Upper lobe of right lung (tissue), 1 donor: ENCODE results near the gene TNFRSF11A. TPM values are rescaled to one million over a fixed set of nuclear protein-coding genes. Genes with fewer than 3 reads are reported as not detected.

Experiments
- ATAC-seq: fragments of 200-7000 bp; cut with Tn5 transposase; one replicate; pipeline ENCODE4 v1.9.1; 2020; ENCODE audit warnings: mild to moderate bottlenecking, moderate library complexity
- DNase-seq: peaks from one replicate; pipeline ENCODE4 v3.0.0-alpha.2; 2020
- H3K27ac ChIP-seq: fragments of 200-600 bp; one replicate; pipeline ENCODE4 v1.8.0; 2022
- H3K27me3 ChIP-seq: fragments of 200-600 bp; one replicate; pipeline ENCODE4 v1.8.0; 2022; ENCODE audit warnings: mild to moderate bottlenecking
- H3K36me3 ChIP-seq: fragments of 200-600 bp; one replicate; pipeline ENCODE4 v1.8.0; 2022
- H3K4me1 ChIP-seq: fragments of 200-600 bp; one replicate; pipeline ENCODE4 v1.8.0; 2022
- H3K4me3 ChIP-seq: fragments of 200-600 bp; one replicate; pipeline ENCODE4 v1.8.0; 2022; ENCODE audit warnings: mild to moderate bottlenecking
- H3K9me3 ChIP-seq: fragments of 200-600 bp; one replicate; pipeline ENCODE4 v1.8.0; 2022
- CTCF ChIP-seq: fragments of 200-600 bp; IDR thresholded peaks from one replicate; pipeline ENCODE4 v1.8.0; 2022; ENCODE audit warnings: antibody characterized with exemption
- intact Hi-C: fragments of 100-400 bp; cut with DNase I; formaldehyde crosslinking; loops from one replicate; pipeline ENCODE4 v1.11.0; 2022
- total RNA-seq: library from RNA; stranded (reverse); fragmentation: NEBNext Ultra II Directional; extraction: Animal tissue kit (Norgen Biotek cat#: 25700); gene quantifications from one replicate; pipeline ENCODE4 v1.2.1, GENCODE V29; 2021
- donor health status: DM: no; HTN: yes; CAD: no; lungs with severe emphysema.

TNFRSF11A gene
- total RNA-seq, 1 donor from 2014 or later = 2.5 TPM

DNA sequence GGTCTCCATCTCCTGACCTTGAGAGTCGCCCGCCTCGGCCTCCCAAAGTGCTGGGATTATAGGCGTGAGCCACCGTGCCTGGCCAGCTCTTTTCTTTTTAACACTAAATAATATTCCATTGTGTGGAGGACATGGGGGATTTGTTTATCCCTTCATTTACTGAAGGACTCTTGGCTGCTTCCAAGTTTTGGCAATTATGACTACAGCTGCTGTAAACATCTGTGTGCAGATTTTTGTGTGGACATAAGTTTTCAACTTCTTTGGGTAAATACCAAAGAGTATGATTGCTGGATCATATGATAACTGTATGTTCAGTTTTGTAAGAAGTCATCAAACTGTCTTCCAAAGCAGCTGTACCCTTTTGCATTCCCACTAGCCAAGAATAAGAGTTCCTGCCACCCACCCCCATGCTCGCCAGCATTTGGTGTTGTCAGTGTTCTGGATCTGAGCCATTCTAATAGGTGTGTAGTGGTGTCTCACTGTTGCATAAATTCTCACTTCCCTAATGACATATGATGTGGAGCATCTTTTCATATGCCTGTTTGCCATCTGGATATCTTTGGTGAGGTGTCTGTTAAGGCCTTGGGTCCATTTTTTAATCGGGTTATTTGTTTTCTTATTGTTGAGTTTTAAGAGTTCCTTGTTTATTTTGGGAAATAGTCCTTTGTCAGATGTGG, 52.2 kb downstream of the TNFRSF11A start:
- Histone ChIP-seq H3K9me3 (no peaks in the 10 kb centered on the region), H3K36me3 (no peaks in the 10 kb centered on the region), H3K27me3 (no peaks in the 10 kb centered on the region), H3K4me1 (no peaks in the 10 kb centered on the region), H3K4me3 (no peak overlapping the region), H3K27ac (no peak overlapping the region)
- no peak for TF ChIP-seq CTCF
- ATAC-seq (no peak), DNase-seq (no peak)
- intact Hi-C loops = no loop called here

GRCh38 chr18:62379051-62379450, 53.9 kb downstream of the TNFRSF11A start:
- no peak for TF ChIP-seq CTCF
- DNase-seq (no peak), ATAC-seq (no peak)
- H3K27me3 ChIP-seq = no peaks in the 10 kb centered on the region
- intact Hi-C loops = no loop called here
- H3K4me3 ChIP-seq = no peak overlapping the region
- H3K36me3 ChIP-seq = no peaks in the 10 kb centered on the region
- H3K4me1 ChIP-seq = no peaks in the 10 kb centered on the region
- H3K27ac ChIP-seq = no peak overlapping the region
- H3K9me3 ChIP-seq = no peaks in the 10 kb centered on the region

DNA sequence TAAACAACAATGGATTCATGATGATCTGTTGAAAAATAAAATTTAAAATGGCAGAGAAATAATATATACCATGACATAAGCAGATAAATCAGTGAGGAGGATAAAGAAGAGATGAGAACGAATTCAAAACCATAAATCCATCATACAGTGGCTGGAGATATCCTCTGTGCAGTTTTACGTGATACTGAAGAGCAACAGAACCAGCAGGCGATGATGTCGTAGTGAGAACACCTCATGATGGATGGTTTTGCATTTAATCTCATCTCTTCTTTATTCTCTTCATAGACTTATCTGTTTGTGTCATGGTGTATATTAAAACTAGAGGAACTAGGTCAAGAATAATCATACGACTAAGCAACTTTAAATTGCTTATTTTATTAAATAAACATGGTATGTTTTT, 56.3 kb downstream of the TNFRSF11A start:
- ATAC-seq (no peak), DNase-seq (no peak)
- Histone ChIP-seq H3K9me3 (no peaks in the 10 kb centered on the region), H3K4me3 (no peak overlapping the region), H3K27ac (no peak overlapping the region), H3K4me1 (no peaks in the 10 kb centered on the region), H3K36me3 (no peaks in the 10 kb centered on the region), H3K27me3 (no peaks in the 10 kb centered on the region)
- TF ChIP-seq CTCF = no peak
- intact Hi-C loops = no loop called here

- Histone ChIP-seq H3K4me3 (no peak overlapping the region), H3K27ac (no peak overlapping the region), H3K4me1 (no peaks in the 10 kb centered on the region), H3K27me3 (no peaks in the 10 kb centered on the region), H3K36me3 (no peaks in the 10 kb centered on the region), H3K9me3 (no peaks in the 10 kb centered on the region)
- TF ChIP-seq CTCF = no peak
- intact Hi-C loops = no loop called here
- ATAC-seq (no peak), DNase-seq (no peak)
Measured at GRCh38 chr18:62384068-62384467, 59.0 kb downstream of the TNFRSF11A start.

DNA sequence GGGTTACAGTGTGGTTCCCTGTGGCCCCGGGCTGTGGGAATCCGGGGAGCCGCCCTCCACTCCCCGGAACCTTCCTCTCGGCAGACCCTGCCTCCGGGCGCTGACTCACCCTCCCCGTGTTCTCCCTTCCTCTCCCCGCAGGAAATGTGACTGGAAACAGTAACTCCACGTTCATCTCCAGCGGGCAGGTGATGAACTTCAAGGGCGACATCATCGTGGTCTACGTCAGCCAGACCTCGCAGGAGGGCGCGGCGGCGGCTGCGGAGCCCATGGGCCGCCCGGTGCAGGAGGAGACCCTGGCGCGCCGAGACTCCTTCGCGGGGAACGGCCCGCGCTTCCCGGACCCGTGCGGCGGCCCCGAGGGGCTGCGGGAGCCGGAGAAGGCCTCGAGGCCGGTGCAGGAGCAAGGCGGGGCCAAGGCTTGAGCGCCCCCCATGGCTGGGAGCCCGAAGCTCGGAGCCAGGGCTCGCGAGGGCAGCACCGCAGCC, 59.5 kb downstream of the TNFRSF11A start:
- no peaks in the 10 kb centered on the region for H3K27me3 ChIP-seq
- H3K4me1 ChIP-seq = no peaks in the 10 kb centered on the region
- no peaks in the 10 kb centered on the region for H3K9me3 ChIP-seq
- no peak for TF ChIP-seq CTCF
- H3K27ac ChIP-seq = no peak overlapping the region
- no peak overlapping the region for H3K4me3 ChIP-seq
- no peaks in the 10 kb centered on the region for H3K36me3 ChIP-seq
- DNase-seq = no peak
- intact Hi-C loops = no loop called here
- no peak for ATAC-seq

- no peaks in the 10 kb centered on the region for H3K9me3 ChIP-seq
- no peak overlapping the region for H3K4me3 ChIP-seq
- no peak for DNase-seq
- TF ChIP-seq CTCF = no peak
- no peak for ATAC-seq
- intact Hi-C loops = no loop called here
- H3K36me3 ChIP-seq = no peaks in the 10 kb centered on the region
- no peaks in the 10 kb centered on the region for H3K27me3 ChIP-seq
- H3K4me1 ChIP-seq = no peaks in the 10 kb centered on the region
- no peak overlapping the region for H3K27ac ChIP-seq
Measured at GRCh38 chr18:62386091-62386490, 61.0 kb downstream of the TNFRSF11A start.
